Measurements from ENCODE around the gene AP3M1.

DNA sequence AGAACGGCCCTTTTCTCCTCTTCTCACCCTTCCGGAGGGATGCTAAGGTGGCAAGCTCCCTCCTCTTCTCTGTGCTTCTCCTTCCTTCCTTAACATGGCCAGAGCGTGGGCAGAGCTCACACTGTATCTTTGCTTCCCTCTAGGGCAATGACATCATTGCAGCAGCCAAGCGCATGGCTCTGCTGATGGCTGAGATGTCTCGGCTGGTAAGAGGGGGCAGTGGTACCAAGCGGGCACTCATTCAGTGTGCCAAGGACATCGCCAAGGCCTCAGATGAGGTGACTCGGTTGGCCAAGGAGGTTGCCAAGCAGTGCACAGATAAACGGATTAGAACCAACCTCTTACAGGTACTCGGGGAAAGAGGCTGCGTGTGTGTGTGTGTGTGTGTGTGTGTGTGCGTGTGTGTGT, 36.6 kb downstream of the AP3M1 start:
- TF ChIP-seq, protein P1, sequence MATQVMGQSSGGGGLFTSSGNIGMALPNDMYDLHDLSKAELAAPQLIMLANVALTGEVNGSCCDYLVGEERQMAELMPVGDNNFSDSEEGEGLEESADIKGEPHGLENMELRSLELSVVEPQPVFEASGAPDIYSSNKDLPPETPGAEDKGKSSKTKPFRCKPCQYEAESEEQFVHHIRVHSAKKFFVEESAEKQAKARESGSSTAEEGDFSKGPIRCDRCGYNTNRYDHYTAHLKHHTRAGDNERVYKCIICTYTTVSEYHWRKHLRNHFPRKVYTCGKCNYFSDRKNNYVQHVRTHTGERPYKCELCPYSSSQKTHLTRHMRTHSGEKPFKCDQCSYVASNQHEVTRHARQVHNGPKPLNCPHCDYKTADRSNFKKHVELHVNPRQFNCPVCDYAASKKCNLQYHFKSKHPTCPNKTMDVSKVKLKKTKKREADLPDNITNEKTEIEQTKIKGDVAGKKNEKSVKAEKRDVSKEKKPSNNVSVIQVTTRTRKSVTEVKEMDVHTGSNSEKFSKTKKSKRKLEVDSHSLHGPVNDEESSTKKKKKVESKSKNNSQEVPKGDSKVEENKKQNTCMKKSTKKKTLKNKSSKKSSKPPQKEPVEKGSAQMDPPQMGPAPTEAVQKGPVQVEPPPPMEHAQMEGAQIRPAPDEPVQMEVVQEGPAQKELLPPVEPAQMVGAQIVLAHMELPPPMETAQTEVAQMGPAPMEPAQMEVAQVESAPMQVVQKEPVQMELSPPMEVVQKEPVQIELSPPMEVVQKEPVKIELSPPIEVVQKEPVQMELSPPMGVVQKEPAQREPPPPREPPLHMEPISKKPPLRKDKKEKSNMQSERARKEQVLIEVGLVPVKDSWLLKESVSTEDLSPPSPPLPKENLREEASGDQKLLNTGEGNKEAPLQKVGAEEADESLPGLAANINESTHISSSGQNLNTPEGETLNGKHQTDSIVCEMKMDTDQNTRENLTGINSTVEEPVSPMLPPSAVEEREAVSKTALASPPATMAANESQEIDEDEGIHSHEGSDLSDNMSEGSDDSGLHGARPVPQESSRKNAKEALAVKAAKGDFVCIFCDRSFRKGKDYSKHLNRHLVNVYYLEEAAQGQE (IDR thresholded peaks at IDR 0.05; ENCODE audit: insufficient read depth in 1 of 2, low read depth in 2 of 2, low read length in 2 of 2), result no peak
- TF ChIP-seq TAF1 (IDR thresholded peaks at IDR 0.05; ENCODE audit: borderline replicate concordance, insufficient read depth, low read length), result no peak

Measured in PFSK-1 (cell line).